GM12878 (cell line): ENCODE measurements around the gene AGPAT4. TPM values are rescaled to one million over a fixed set of nuclear protein-coding genes. Genes with fewer than 3 reads are reported as not detected.

Source experiments
- KLF5 ChIP-seq: fragments of 450-650 bp; IDR thresholded peaks from 2 replicates; pipeline ENCODE4 v1.6.1; 2014; ENCODE audit warnings: mild to moderate bottlenecking; ENCODE audit not compliant: partially characterized antibody
- MEF2A ChIP-seq: IDR thresholded peaks from 2 replicates; pipeline ENCODE4 v1.6.1; 2011; ENCODE audit warnings: low read depth, mild to moderate bottlenecking, low read length, moderate library complexity; ENCODE audit not compliant: insufficient read depth
- NBN ChIP-seq: fragments of 450-650 bp; IDR thresholded peaks from 2 replicates; pipeline ENCODE4 v1.6.1; 2016
- NFYB ChIP-seq: IDR thresholded peaks from 2 replicates; pipeline ENCODE4 v1.6.1; 2011; ENCODE audit warnings: low read depth, mild to moderate bottlenecking, low read length, improper control_type of control experiment, moderate library complexity; ENCODE audit not compliant: insufficient read depth
- NRF1 ChIP-seq: conservative IDR thresholded peaks from 2 replicates; pipeline ENCODE4 v1.6.1; 2011; ENCODE audit warnings: mild to moderate bottlenecking, low read depth, low read length, improper control_type of control experiment
- RAD21 ChIP-seq: IDR thresholded peaks from 2 replicates; pipeline ENCODE4 v1.6.1; 2011; ENCODE audit warnings: mild to moderate bottlenecking, low read depth, low read length, moderate library complexity; ENCODE audit not compliant: insufficient read depth
- SIX5 ChIP-seq: IDR thresholded peaks from 2 replicates; pipeline ENCODE4 v1.6.1; 2011; ENCODE audit warnings: mild to moderate bottlenecking, low read depth, low read length, moderate library complexity; ENCODE audit not compliant: severe bottlenecking
- SP1 ChIP-seq: IDR thresholded peaks from one replicate; pipeline ENCODE4 v1.6.1; 2011; ENCODE audit warnings: low read depth, low read length
- SUPT20H ChIP-seq: IDR thresholded peaks from 2 replicates; pipeline ENCODE4 v1.6.1; 2011; ENCODE audit warnings: low read depth, mild to moderate bottlenecking, low read length, moderate library complexity, borderline replicate concordance; ENCODE audit not compliant: control insufficient read depth
- YY1 ChIP-seq: IDR thresholded peaks from 2 replicates; pipeline ENCODE4 v1.6.1; 2011; ENCODE audit warnings: low read depth, mild to moderate bottlenecking, low read length
- polyA plus RNA-seq, 11 experiments: library from polyadenylated mRNA; depleted of rRNA in 4 of 11; unstranded in 6 of 11; stranded (reverse) in 5 of 11; fragments of >200 nt; fragmentation: Nextera tagmentation in 4 of 11; fragmentation: Illumina TruSeq in 1 of 11; extraction: Ambion mirVana in 4 of 11; extraction: Trizol in 1 of 11; gene quantifications; 1 replicate in 1 of 11; 2 replicates in 10 of 11; pipeline versions ENCODE4 v1.2.1 to v1.2.3, GENCODE V29; 2011 to 2016; ENCODE audit warnings: inconsistent platforms in 2 of 11, missing spikeins in 2 of 11, low read depth in 1 of 11
- total RNA-seq, 4 experiments: library from RNA; depleted of rRNA in 3 of 4; stranded (reverse); fragments of >200 nt in 3 of 4; fragmentation: Illumina TruSeq in 1 of 4; extraction: Trizol in 1 of 4; gene quantifications; 2 replicates each; pipeline versions ENCODE4 v1.2.1 to v1.2.3, GENCODE V29; 2013 to 2021
- TF ChIP-seq, protein P1 (sequence below): IDR thresholded peaks from 2 replicates; pipeline ENCODE4 v1.6.1; 2011; ENCODE audit warnings: borderline replicate concordance, low read depth, mild to moderate bottlenecking, moderate library complexity, mixed read lengths, low read length; ENCODE audit not compliant: insufficient read depth; ENCODE audit errors: extremely low read length
- TF ChIP-seq, protein P2 (sequence below): fragments of 450-650 bp; IDR thresholded peaks from 2 replicates; pipeline ENCODE4 v1.6.1; 2017; ENCODE audit warnings: mild to moderate bottlenecking, low read depth, inconsistent platforms; ENCODE audit not compliant: poor library complexity, severe bottlenecking
- TF ChIP-seq, protein P3 (sequence below): fragments of 450-650 bp; formaldehyde crosslinking; IDR thresholded peaks from 2 replicates; pipeline ENCODE4 v1.5.0; 2022; ENCODE audit warnings: mild to moderate bottlenecking, missing genetic modification characterization

The AGPAT4 gene
- total and polyA plus RNA-seq, 10 of the 15 experiments (the other 5 are each of a cell fraction or from before 2014, with no cell fraction given): 0.34 to 2.2 (median 1.3) TPM

DNA sequence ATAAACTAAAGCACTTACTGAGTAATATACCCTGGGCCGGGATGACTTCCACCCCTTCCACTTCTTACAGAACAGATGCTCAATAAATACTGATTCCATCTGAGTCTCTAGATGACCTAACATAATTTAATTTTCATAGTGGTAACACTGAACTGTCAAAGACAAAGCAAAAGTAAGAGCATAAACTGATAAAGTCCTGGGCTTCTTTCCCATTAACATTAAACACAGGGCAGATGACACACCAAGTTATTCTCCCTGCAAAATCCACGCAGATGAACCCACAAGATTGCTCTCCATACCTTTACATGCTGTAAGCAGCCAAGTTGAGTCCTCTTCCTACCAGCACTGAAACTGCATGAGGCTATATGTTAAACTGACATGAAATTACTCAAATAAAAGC lies 27.1 kb downstream of the AGPAT4 start (continued):
- TF ChIP-seq, protein P1, sequence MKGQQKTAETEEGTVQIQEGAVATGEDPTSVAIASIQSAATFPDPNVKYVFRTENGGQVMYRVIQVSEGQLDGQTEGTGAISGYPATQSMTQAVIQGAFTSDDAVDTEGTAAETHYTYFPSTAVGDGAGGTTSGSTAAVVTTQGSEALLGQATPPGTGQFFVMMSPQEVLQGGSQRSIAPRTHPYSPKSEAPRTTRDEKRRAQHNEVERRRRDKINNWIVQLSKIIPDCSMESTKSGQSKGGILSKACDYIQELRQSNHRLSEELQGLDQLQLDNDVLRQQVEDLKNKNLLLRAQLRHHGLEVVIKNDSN: no peak
- no peak for TF ChIP-seq YY1
- TF ChIP-seq MEF2A: no peak
- no peak for TF ChIP-seq SUPT20H
- no peak for TF ChIP-seq KLF5
- no peak for TF ChIP-seq RAD21
- TF ChIP-seq NBN: no peak
- TF ChIP-seq, protein P2, sequence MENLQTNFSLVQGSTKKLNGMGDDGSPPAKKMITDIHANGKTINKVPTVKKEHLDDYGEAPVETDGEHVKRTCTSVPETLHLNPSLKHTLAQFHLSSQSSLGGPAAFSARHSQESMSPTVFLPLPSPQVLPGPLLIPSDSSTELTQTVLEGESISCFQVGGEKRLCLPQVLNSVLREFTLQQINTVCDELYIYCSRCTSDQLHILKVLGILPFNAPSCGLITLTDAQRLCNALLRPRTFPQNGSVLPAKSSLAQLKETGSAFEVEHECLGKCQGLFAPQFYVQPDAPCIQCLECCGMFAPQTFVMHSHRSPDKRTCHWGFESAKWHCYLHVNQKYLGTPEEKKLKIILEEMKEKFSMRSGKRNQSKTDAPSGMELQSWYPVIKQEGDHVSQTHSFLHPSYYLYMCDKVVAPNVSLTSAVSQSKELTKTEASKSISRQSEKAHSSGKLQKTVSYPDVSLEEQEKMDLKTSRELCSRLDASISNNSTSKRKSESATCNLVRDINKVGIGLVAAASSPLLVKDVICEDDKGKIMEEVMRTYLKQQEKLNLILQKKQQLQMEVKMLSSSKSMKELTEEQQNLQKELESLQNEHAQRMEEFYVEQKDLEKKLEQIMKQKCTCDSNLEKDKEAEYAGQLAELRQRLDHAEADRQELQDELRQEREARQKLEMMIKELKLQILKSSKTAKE: no peak
- no peak for TF ChIP-seq NRF1
- TF ChIP-seq, protein P3, sequence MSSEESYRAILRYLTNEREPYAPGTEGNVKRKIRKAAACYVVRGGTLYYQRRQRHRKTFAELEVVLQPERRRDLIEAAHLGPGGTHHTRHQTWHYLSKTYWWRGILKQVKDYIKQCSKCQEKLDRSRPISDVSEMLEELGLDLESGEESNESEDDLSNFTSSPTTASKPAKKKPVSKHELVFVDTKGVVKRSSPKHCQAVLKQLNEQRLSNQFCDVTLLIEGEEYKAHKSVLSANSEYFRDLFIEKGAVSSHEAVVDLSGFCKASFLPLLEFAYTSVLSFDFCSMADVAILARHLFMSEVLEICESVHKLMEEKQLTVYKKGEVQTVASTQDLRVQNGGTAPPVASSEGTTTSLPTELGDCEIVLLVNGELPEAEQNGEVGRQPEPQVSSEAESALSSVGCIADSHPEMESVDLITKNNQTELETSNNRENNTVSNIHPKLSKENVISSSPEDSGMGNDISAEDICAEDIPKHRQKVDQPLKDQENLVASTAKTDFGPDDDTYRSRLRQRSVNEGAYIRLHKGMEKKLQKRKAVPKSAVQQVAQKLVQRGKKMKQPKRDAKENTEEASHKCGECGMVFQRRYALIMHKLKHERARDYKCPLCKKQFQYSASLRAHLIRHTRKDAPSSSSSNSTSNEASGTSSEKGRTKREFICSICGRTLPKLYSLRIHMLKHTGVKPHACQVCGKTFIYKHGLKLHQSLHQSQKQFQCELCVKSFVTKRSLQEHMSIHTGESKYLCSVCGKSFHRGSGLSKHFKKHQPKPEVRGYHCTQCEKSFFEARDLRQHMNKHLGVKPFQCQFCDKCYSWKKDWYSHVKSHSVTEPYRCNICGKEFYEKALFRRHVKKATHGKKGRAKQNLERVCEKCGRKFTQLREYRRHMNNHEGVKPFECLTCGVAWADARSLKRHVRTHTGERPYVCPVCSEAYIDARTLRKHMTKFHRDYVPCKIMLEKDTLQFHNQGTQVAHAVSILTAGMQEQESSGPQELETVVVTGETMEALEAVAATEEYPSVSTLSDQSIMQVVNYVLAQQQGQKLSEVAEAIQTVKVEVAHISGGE (CRISPR knock-in tag): no peak
- TF ChIP-seq SP1: no peak
- no peak for TF ChIP-seq NFYB
- TF ChIP-seq SIX5: no peak
